Neural crest cell (in vitro differentiated cells): ENCODE data around the gene YWHAE. TPM values are rescaled to one million over a fixed set of nuclear protein-coding genes. Genes with fewer than 3 reads are reported as not detected.

Source experiments
- DNase-seq: peaks from one replicate; pipeline ENCODE4 v3.0.0; 2021; ENCODE audit warnings: low read depth, mixed read lengths, low spot score
- H3K27ac Mint-ChIP-seq: one replicate; pipeline ENCODE4 v1.8.0; 2021; ENCODE audit warnings: mild to moderate bottlenecking, mixed read lengths; ENCODE audit not compliant: unreplicated experiment
- H3K27me3 Mint-ChIP-seq: 2 replicates; pipeline ENCODE4 v1.8.0; 2021; ENCODE audit warnings: low read depth, mild to moderate bottlenecking, mixed read lengths
- H3K36me3 Mint-ChIP-seq: 2 replicates; pipeline ENCODE4 v1.8.0; 2021; ENCODE audit warnings: low read depth, mild to moderate bottlenecking, mixed read lengths
- H3K4me1 Mint-ChIP-seq: 2 replicates; pipeline ENCODE4 v1.8.0; 2021; ENCODE audit warnings: mixed read lengths
- H3K4me3 Mint-ChIP-seq: one replicate; pipeline ENCODE4 v1.8.0; 2021; ENCODE audit warnings: mild to moderate bottlenecking, mixed read lengths
- H3K9me3 Mint-ChIP-seq: 2 replicates; pipeline ENCODE4 v1.8.0; 2021; ENCODE audit warnings: mixed read lengths
- CTCF ChIP-seq: fragments of 200-600 bp; sonication (generic); conservative IDR thresholded peaks from 2 replicates; pipeline ENCODE4 v1.5.0; 2021; ENCODE audit warnings: antibody characterized with exemption, mild to moderate bottlenecking
- total RNA-seq: library from RNA; stranded (reverse); gene quantifications from 2 replicates; pipeline ENCODE4 v1.2.1, GENCODE V29; 2021

The YWHAE gene
- total RNA-seq, 1 donor from 2014 or later, result 1,231 TPM

- DNase-seq, result no peak
- no peak for TF ChIP-seq CTCF
- Mint-ChIP-seq H3K27ac (peak overlapping the region; percentile 12), H3K4me1 (peaks cover 28% of the 10 kb centered on the region), H3K9me3 (no peaks in the 10 kb centered on the region), H3K36me3 (no peaks in the 10 kb centered on the region), H3K27me3 (peaks cover 14% of the 10 kb centered on the region), H3K4me3 (no peak overlapping the region)
These were observed 98.5 kb downstream of the YWHAE start for GRCh38 chr17:1301546-1301945.

- TF ChIP-seq CTCF, result no peak
- no peak overlapping the region for H3K4me3 Mint-ChIP-seq
- peaks cover 10% of the 10 kb centered on the region for H3K27me3 Mint-ChIP-seq
- no peaks in the 10 kb centered on the region for H3K36me3 Mint-ChIP-seq
- H3K27ac Mint-ChIP-seq, result no peak overlapping the region
- peaks cover 25% of the 10 kb centered on the region for H3K4me1 Mint-ChIP-seq
- no peak for DNase-seq
- no peaks in the 10 kb centered on the region for H3K9me3 Mint-ChIP-seq
These were observed 99.6 kb downstream of the YWHAE start for GRCh38 chr17:1300371-1300905.

- no peak for DNase-seq
- Mint-ChIP-seq H3K4me1 (peaks cover 20% of the 10 kb centered on the region), H3K27me3 (peaks cover 10% of the 10 kb centered on the region), H3K27ac (no peak overlapping the region), H3K36me3 (no peaks in the 10 kb centered on the region), H3K4me3 (no peak overlapping the region), H3K9me3 (no peaks in the 10 kb centered on the region)
- no peak for TF ChIP-seq CTCF
These were observed 100.3 kb downstream of the YWHAE start for GRCh38 chr17:1299552-1300370.

- Mint-ChIP-seq H3K36me3 (peaks cover under 1% of the 10 kb centered on the region), H3K4me3 (no peak overlapping the region), H3K4me1 (peaks cover 22% of the 10 kb centered on the region), H3K27me3 (peaks cover 10% of the 10 kb centered on the region), H3K27ac (peak overlapping the region; percentile 67), H3K9me3 (peaks cover under 1% of the 10 kb centered on the region)
- DNase-seq, result no peak
- TF ChIP-seq CTCF, result no peak
These were observed 101.4 kb downstream of the YWHAE start for GRCh38 chr17:1298606-1299005.

Other genes with a start within 250 kb of the YWHAE start
- 57.4 and 59.7 TPM in 2 replicates for gene ABR, start 220.2 kb downstream of the YWHAE start, total RNA-seq
- not detected in 2 replicates for gene BHLHA9, start 129.8 kb downstream of the YWHAE start, total RNA-seq
- gene TRARG1, start 120.6 kb downstream of the YWHAE start, total RNA-seq, result 0.07 and 0.18 TPM in 2 replicates
- 57.5 and 58.5 TPM in 2 replicates for gene CRK, start 56.0 kb upstream of the YWHAE start, total RNA-seq
- gene MYO1C, start 92.5 kb upstream of the YWHAE start, total RNA-seq, result 45.1 and 53.2 TPM in 2 replicates
- gene INPP5K, start 116.4 kb upstream of the YWHAE start, total RNA-seq, result 19.4 and 20.0 TPM in 2 replicates
- 80.8 and 86.8 TPM in 2 replicates for gene PITPNA, start 162.6 kb upstream of the YWHAE start, total RNA-seq
- gene SLC43A2, start 228.6 kb upstream of the YWHAE start, total RNA-seq, result 13.9 and 15.5 TPM in 2 replicates
- 0.42 and 1.1 TPM in 2 replicates for gene SCARF1, start 245.5 kb upstream of the YWHAE start, total RNA-seq
- gene RILP, start 249.6 kb upstream of the YWHAE start, total RNA-seq, result 1.2 and 1.8 TPM in 2 replicates